Fibroblast of skin of scalp (primary cell): ENCODE results near the gene PLOD2.

ENCODE experiments used
- DNase-seq: peaks from one replicate; pipeline ENCODE4 v3.0.0-alpha.2; 2013

PLOD2 gene

GRCh38 chr3:146165877-146166276, 4.9 kb upstream of the PLOD2 start:
- no peak for DNase-seq

DNA sequence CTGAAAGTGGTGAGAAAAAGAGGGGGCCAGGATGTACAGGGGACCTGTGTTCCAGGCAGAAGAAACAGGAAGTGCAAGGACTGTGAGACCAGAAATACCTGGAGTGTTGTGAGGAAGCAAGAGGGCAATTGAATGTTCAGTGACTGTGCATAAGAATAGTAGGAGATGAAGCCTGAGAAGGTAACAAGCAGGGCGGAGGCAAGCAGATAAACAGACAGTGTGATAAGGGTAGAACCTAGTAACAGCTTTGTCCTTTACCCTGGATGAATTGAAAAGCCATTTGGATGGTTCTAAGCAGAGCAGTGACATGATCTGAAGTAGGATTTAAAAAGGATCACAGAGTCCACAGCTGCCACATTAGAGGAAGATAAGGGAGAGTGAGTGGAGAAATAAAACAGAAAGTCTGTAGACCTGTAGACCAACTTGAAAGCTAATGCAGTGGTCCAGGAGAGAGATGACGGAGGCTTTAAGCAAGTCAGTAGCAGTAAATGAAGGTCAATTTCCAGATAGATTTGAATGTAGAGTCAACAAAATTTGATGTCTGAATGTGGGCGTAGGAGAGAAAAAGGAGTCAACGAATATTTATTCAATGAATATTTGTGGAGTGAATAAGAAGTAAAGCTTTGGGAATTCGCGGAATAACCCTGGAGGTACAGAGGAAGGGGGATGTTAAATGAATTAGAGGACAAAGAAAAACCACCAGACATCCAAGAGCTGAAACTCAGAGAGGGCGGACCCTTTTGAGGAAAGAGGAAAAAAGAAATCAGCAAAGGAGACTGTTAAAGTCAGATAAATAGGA, 4.2 kb upstream of the PLOD2 start:
- peak; percentile 82 for DNase-seq

- DNase-seq = no peak
Measured at GRCh38 chr3:146164506-146164905, 3.5 kb upstream of the PLOD2 start.

DNA sequence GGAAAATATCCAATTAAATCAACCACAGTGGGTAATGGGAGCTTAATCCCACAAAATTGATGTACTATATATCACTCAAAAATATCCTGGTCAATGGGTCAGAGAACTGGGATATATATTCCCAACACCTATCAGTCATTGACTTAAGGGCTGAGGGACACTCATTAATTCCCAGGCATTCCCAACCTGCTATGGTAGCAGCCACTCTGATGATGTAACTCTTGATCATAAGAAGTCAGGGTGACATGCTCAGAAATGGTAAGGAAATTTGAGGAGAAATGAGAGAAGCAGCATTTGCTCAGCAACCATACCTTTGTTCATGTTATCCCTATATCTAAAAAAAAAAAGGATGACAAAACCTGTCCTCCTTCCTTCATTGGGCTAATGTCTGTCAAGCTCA, 3.1 kb upstream of the PLOD2 start:
- DNase-seq = no peak

GRCh38 chr3:146163584-146163983, 2.6 kb upstream of the PLOD2 start:
- peak; percentile 96 for DNase-seq

- no peak for DNase-seq
Measured at GRCh38 chr3:146162561-146162960, 1.6 kb upstream of the PLOD2 start.

GRCh38 chr3:146161663-146162002, 649 bp upstream of the PLOD2 start:
- DNase-seq = no peak

DNA sequence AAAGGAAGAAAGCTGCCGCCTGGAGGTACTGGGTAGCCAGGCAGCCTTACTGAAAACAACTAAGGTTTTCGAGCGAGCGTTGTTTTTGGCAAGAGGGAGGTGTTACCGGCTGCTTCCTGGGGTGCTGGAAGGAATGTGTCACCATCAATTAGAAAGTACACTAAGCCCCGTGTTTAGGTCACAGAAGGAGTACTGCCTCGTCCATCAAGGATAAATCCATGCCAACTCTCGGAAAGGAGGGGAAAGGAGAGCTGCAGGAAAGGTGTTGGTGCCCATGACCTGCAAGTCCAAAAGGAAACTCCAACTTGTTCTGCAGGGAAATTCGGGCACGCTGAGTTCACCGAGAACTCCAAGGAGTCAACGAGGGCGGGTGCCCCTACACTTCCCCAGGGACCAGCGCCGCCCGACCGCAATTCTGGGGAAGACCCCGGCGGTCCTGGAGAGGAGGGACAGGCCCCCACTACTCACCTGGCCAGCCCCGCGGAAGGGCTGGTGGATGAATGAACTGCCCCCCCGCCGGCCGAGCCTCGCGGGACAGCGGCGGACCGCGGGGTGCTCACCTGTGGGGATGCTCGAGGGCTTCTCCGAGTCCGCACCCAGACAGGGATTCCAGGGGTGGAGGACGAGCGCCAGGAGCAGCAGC, 542 bp downstream of the PLOD2 start:
- peak; percentile 77 for DNase-seq

DNA sequence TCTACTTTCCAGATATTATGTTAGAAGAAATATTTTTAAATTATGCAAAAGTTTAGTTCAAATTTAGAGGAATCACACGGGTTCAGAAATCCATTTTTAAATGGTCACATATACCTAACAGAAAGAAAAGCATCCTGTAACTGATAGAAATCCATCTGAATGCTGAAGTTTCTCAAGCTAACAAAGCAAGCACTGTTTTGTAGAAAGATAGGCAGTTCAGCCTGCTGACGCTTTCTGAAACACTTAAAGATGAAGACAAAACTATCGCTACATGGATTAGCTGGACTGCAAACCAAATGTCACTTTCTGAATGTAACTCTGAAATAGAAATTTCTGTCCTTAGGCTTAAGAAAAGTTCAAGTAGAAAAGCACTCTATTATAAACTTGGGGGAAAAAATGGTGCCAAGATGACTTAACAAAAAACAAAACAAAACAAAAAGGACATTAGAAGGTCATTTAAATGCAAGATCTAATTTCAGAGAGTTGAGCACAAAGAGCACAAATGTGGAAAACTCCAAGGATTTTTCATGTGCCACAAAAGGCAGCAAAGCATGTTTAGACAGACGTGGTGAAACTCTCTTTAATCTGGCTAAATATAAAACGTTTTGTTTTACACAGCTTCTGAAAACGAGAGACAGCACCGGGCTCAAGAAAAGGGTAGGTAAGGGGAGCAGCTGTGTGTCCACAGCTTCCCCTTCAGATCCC, 1.2 kb downstream of the PLOD2 start:
- DNase-seq = no peak

- no peak for DNase-seq
Measured at GRCh38 chr3:146159037-146159436, 1.9 kb downstream of the PLOD2 start.

GRCh38 chr3:146157325-146158060, 3.5 kb downstream of the PLOD2 start:
- no peak for DNase-seq

- no peak for DNase-seq
Measured at GRCh38 chr3:146156666-146157314, 4.2 kb downstream of the PLOD2 start.

- DNase-seq = no peak
Measured at GRCh38 chr3:146156095-146156494, 4.9 kb downstream of the PLOD2 start.

GRCh38 chr3:146154995-146155394, 6.0 kb downstream of the PLOD2 start:
- DNase-seq = no peak

DNA sequence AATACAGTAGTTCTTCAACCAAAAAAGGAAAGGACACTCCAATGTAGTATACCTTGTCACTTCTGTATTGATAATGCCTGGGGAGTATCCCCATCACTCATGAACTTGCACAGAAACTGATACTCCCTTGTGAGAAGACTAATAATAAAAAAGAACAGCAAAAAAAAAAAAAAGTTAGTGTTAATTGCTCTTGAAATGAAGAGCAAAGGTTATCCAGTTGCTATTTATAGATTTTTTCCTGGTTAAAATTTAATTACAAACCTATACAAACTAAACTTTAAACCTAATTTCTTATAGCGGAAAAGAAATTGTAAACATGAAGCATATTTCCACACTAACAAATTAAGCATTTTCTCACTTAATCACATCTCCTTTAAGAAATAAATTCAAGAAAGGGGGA, 6.7 kb downstream of the PLOD2 start:
- DNase-seq = no peak

GRCh38 chr3:146153429-146153828, 7.6 kb downstream of the PLOD2 start:
- DNase-seq = no peak

DNA sequence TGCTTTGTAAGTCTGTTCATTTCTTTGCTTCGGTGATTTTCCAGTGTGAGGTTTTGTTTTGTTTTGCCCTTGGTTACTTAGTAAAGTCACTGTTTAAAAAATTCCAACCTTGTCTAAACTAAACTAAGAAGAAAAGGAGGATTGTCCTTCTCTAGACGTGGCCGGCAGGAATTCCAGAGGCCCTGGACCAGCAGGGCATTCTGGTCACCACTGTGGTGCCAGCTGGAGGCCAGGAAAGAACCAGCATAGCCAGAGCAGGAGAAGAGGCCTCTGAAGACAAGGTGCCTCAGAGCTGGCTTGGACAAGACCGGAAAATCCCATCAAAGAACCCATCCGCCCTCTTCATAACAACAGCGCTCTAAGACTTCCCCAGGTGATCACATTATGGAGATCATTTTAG, 8.2 kb downstream of the PLOD2 start:
- DNase-seq = no peak

DNA sequence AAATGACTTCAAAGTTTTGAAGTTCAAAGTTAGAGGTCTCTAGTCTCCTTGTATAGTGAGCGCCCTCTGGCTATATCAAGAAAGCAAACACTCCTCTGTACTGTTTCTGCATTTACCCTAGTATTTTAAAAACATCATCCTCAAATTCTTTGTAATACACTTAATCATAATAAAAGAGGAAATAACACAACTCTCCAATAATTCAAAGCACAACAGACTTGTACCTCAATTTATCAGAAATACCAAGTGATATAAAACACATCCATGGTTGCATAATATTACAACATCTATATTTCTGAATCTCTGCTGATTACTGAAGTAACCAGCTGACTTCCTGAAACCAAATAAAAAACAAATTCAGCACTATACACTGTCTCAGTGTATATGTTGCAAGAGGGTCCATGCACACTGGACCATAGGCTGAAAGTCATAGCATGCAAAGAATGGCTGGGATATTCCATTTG, 12.5 kb downstream of the PLOD2 start:
- DNase-seq = no peak

DNA sequence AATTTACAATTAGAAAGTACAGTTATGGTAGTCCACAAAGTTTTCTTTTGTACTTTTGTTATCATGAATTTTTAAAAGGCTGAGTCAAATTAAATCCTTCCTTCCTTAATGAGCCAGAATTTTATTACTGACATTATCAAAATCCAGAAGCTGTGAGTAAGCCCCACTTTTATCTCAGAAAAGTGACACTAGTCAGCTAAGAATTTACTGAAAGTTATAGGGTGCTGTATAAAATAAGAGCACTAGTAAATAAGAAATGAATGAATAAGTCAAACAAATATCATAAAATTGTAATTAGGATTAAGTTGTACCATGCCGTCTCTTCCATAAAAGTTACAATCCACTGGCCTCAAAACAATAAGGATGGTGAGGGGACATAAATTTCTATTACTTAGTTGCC, 15.3 kb downstream of the PLOD2 start:
- DNase-seq = no peak

- DNase-seq = peak; percentile 62
Measured at GRCh38 chr3:146142757-146143156, 18.2 kb downstream of the PLOD2 start.

DNA sequence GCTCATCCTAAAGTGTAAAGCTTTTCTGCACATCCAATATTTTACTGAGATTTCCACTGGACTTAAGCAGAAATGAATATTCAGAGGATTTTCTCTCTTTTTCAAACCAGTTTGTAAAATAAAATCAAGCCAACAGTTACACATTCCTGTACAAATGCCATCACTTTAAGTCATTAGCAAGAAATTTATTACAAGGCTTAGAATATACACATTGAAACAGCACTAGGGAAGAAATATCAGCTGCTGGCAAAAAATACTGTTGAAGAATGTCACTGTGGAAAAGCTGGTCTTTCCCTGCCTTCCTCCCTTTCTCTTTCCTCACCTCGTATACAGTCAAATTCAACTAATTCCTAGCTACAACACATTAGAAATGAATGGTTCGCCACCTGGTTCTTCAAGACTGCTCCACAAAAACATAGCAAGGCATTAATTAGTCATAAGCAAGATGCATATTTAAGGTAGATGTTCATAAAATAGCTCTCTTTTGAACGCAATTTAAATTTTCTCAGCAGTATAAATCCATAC, 21.3 kb downstream of the PLOD2 start:
- DNase-seq = no peak

- DNase-seq = no peak
Measured at GRCh38 chr3:146138902-146139301, 22.1 kb downstream of the PLOD2 start.
